HUES48 (cell line): ENCODE results near the gene LDLRAD4.

Experiments used
- H3K27ac ChIP-seq: one replicate; pipeline ENCODE4 v1.7.0; 2013; ENCODE audit warnings: low read depth, low read length, inconsistent platforms
- H3K27me3 ChIP-seq: 2 replicates; pipeline ENCODE4 v1.6.1; 2013; ENCODE audit warnings: mild to moderate bottlenecking, low read length; ENCODE audit not compliant: control insufficient read depth, insufficient read depth
- H3K36me3 ChIP-seq: 2 replicates; pipeline ENCODE4 v1.6.1; 2013; ENCODE audit warnings: low read length; ENCODE audit not compliant: control insufficient read depth, insufficient read depth
- H3K4me1 ChIP-seq: 2 replicates; pipeline ENCODE4 v1.6.1; 2013; ENCODE audit warnings: mild to moderate bottlenecking, low read length; ENCODE audit not compliant: control insufficient read depth, insufficient read depth
- H3K4me3 ChIP-seq: 2 replicates; pipeline ENCODE4 v1.5.1; 2013; ENCODE audit warnings: mild to moderate bottlenecking, low read depth, low read length
- H3K9ac ChIP-seq: 2 replicates; pipeline ENCODE4 v1.6.1; 2013; ENCODE audit warnings: mild to moderate bottlenecking, low read depth, low read length, moderate library complexity
- H3K9me3 ChIP-seq: 2 replicates; pipeline ENCODE4 v1.6.1; 2013; ENCODE audit warnings: low read length; ENCODE audit not compliant: control insufficient read depth, insufficient read depth

Gene LDLRAD4

DNA sequence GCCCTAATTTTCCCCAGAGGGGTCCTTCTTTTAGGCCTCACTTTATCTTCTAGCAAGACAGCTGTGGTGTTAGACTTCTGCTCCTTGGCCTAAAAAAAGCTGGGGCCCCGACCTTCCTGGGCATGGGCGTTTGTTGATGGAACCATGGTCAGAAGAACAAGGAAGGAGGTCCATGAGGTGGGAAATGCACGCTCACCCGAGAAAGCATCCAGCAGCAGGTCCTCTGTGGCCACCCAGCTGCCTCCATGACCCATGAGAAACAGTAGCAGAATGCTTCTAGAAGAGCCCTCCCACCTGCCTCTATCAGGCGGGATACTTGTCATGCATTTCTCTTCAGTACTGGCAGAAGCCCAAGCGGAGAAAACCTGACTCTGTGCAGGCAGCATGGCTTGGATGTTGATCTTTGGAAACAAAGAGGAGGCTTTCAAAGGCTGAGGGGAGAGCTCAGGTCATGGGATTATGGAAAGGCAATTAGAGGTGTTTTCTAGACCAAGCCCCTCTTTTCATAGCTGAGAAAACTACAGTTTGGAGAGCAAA is 258.7 kb downstream of the LDLRAD4 start:
- no peaks in the 10 kb centered on the region for H3K36me3 ChIP-seq
- no peaks in the 10 kb centered on the region for H3K9me3 ChIP-seq
- H3K27ac ChIP-seq, result no peak overlapping the region
- peaks cover 6% of the 10 kb centered on the region; the same call in 1 of the 2 replicates for H3K4me1 ChIP-seq
- H3K27me3 ChIP-seq, result no peaks in the 10 kb centered on the region
- H3K4me3 ChIP-seq, result no peak overlapping the region
- H3K9ac ChIP-seq, result no peak overlapping the region

DNA sequence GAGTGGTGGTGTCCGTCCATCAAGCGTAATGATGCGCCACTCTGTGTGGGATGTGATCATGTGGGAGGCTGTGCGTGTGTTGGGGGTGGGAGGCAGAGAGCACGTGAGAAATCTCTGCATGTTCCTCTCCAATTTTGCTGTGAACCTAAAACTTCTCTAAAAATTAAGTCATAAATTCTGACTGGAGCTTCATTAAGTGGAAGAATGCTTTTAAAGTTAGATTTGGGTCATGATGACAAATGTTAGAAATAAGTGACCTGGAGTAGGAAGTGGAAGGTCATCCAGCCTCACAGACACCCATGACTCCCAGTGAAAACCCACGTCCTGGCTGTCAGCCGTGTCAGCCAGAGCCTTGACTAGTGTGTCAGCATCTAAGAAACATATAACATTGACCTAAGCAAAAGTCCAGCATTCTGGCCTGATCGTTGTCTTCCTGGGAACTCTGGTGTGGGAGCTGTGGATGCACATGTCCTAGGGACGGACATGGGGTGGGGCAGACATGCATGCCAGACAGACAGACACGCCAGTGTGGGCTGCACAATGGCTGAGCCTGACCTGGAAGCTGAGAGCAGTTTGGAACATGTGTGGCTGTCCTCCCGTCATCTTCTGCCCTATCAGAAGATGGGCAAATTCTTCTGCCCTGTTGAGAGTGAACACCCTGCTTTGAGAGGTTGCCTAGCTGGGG is 262.2 kb downstream of the LDLRAD4 start:
- Histone ChIP-seq H3K27me3 (no peaks in the 10 kb centered on the region), H3K27ac (no peak overlapping the region), H3K9ac (no peak overlapping the region), H3K9me3 (no peaks in the 10 kb centered on the region), H3K4me1 (no peaks in the 10 kb centered on the region), H3K36me3 (no peaks in the 10 kb centered on the region), H3K4me3 (no peak overlapping the region)

DNA sequence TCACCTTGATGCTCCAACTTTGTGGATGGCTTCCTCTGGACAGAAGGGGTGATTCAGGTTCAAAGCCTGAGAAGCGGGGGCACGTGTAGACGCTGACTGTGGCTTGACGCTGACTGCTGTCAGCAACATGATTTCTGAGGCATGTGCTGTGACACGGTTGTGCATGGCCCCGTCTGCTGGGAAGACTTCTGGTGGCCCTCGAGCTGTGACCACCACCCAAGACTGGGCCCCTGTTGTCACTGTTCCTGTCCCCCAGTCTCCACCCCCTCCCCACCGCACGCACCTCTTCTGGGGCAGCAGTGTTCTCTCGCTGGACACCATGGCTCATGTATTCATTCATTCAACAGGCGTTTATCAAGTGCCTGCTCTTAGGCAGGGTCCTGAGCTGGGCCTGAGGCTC is 262.8 kb downstream of the LDLRAD4 start:
- Histone ChIP-seq H3K9ac (no peak overlapping the region), H3K9me3 (no peaks in the 10 kb centered on the region), H3K4me1 (peaks cover 2% of the 10 kb centered on the region), H3K36me3 (no peaks in the 10 kb centered on the region), H3K27me3 (no peaks in the 10 kb centered on the region), H3K27ac (no peak overlapping the region), H3K4me3 (no peak overlapping the region)

DNA sequence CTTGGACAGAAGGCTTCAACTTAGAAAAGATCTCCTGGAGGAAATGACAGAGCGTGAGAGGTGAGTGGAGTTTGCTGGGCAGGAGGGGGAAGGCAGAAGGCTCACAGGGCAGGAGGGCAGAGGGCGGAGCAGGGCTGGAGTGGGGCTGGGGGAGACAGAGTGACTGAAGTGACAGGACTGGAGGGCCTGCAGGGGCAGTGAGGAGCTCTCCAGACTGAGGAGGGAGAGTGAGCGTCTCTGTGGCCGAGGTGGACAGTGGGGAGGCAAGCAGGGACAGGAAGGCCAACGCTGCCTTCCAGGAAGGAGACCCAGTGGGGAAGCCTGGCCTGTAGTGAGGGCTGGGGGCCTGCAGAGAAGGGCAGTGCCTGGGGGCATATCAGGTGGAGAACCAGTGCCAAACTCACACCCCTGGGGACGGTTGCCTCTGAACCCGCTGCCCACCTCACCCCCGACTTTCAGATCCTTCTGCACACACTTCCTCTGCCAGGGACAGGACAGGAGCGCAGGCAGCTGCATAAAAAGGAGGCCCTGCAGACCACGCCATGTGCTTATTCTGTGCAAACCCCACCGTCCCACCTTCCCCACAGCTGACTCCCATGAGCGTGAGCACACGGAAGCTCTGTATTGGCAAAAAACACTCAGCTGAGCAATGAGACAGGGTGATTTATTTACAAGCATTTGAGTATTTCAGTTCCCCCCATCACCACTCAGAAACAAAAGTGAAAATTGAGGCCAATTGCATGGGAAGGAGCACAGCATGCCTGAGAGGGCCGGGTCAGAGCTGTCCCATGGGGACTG is 263.5 kb downstream of the LDLRAD4 start:
- no peak overlapping the region for H3K27ac ChIP-seq
- H3K9ac ChIP-seq, result no peak overlapping the region
- no peaks in the 10 kb centered on the region for H3K9me3 ChIP-seq
- H3K27me3 ChIP-seq, result no peaks in the 10 kb centered on the region
- peaks cover 9% of the 10 kb centered on the region for H3K4me1 ChIP-seq
- H3K4me3 ChIP-seq, result no peak overlapping the region
- H3K36me3 ChIP-seq, result no peaks in the 10 kb centered on the region

DNA sequence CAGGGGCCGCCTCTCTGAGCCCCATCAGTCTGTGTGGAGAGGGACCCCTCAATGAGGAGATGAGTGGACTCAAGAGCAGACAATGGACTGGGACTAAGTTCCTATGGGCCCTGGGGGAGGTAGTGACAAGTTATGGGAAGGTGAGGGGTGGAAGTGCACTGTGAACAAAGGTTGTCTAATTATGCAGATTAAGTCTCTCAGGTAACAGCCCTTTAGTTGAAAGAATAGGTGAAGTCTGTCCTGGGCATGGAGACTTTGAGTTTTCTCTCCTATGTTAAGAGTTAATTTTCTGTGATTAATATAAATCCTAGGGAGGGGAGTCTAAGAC is 264.0 kb downstream of the LDLRAD4 start:
- no peak overlapping the region for H3K4me3 ChIP-seq
- H3K36me3 ChIP-seq, result no peaks in the 10 kb centered on the region
- H3K9ac ChIP-seq, result no peak overlapping the region
- H3K27ac ChIP-seq, result no peak overlapping the region
- H3K27me3 ChIP-seq, result no peaks in the 10 kb centered on the region
- no peaks in the 10 kb centered on the region for H3K9me3 ChIP-seq
- peaks cover 13% of the 10 kb centered on the region for H3K4me1 ChIP-seq

DNA sequence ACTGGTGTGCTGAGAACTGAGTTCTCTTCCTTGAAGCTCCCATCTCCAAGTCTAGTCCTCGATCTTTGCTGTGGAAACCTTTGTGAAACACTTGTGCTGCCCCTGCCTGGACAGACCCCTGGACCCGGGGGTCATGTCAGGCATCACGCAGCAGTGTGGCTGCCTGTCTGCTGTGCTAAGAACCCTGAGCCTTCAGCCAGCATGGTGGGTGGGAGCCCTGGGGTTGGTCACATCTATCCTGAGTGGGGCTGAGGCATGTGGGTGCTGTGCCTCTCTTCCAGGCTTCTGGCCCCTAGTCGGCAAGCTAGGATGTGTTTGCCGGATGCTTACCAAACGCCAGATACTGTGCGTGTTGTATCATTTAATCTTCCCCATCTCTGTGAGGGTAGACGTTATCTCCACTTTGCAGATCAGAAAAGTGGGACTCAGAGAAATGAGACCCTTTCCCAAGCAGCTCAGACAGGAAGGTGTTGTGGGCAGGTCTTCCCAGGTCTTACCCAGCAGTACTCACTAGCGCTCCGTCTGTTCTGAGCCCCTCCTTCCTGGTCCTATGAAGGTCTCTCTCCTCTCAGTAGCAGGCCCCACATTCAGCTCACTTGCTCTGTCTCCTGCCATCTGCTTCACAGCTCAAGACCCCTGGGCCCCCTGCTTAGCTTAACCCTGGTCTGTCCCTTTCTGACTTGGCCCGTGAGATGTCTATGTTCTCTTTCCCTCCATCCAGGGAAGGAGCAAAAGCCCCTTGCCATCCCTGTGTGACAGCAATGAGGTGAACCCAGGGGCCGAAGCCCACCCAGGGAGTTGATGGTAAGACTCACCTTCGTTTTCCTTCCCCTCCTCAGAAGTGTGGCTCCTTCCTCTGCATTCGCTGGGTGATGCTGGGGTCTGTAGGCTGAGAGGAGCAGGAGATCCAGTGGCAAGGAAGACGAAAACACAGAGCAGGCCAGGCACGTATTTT is 265.0 kb downstream of the LDLRAD4 start:
- Histone ChIP-seq H3K4me1 (peaks cover 13% of the 10 kb centered on the region), H3K4me3 (no peak overlapping the region), H3K27me3 (no peaks in the 10 kb centered on the region), H3K27ac (no peak overlapping the region), H3K9ac (no peak overlapping the region), H3K36me3 (no peaks in the 10 kb centered on the region), H3K9me3 (no peaks in the 10 kb centered on the region)

DNA sequence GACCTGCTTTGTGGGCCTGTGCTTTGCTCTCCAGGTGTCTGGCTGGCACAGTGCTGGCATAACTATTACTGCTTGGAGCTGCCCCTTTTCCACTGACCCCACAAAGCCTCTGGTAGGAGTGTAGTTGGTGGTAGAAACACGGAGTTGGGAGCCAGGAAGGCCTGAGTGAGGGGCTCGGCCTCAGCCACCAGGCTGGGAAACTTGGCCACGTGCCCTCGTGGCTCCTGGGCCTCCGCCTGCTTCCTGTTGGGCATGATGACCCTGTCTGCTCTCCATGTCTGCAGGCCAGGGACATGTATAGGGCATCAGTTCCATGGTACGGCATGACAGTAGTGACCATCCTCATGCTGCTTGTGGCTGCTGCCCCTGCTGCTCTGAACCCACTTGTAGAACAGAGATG is 266.6 kb downstream of the LDLRAD4 start:
- peaks cover 13% of the 10 kb centered on the region for H3K4me1 ChIP-seq
- H3K9ac ChIP-seq, result no peak overlapping the region
- no peaks in the 10 kb centered on the region for H3K27me3 ChIP-seq
- H3K27ac ChIP-seq, result no peak overlapping the region
- no peaks in the 10 kb centered on the region for H3K9me3 ChIP-seq
- H3K4me3 ChIP-seq, result no peak overlapping the region
- H3K36me3 ChIP-seq, result no peaks in the 10 kb centered on the region

DNA sequence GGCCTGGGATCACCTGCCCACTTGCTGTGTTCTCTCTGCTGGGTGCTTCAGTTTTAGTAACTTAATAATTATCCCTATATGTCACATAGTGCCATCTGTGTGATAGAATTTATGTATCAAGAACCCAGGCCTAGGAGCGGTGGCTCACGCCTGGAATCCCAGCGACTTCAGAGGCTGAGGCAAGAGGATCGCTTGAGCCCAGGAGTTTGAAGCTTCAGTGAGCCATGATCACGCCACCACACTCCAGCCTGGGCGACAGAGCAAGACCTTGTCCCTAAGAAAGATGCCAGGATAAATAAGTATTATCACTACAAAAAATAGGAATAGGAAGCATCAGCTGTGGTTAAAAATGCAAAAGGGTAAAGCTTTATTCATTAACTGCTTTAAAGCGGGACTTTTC is 267.0 kb downstream of the LDLRAD4 start:
- Histone ChIP-seq H3K4me3 (no peak overlapping the region), H3K4me1 (peaks cover 13% of the 10 kb centered on the region), H3K27me3 (no peaks in the 10 kb centered on the region), H3K9me3 (no peaks in the 10 kb centered on the region), H3K27ac (no peak overlapping the region), H3K9ac (no peak overlapping the region), H3K36me3 (no peaks in the 10 kb centered on the region)

DNA sequence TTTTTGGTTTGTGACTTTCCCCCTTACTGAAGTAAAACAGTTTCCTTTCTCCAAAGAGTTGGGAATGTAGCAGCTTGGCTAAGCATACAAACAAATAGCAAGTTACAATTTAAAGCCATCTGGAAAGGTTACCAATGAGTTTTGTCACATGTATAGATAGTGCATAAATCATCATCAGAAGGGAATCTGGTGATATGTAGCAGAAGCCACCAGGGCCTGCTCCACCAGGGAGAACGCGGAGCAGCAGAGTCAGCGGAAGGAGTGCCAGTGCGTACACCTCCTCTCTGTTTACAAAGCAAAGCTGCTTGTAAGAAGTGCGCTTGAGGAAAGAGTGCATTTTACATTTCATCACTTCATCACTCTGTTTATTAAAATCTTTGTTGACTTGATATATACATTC is 267.7 kb downstream of the LDLRAD4 start:
- no peak overlapping the region for H3K27ac ChIP-seq
- peaks cover 13% of the 10 kb centered on the region for H3K4me1 ChIP-seq
- H3K9ac ChIP-seq, result no peak overlapping the region
- H3K36me3 ChIP-seq, result no peaks in the 10 kb centered on the region
- H3K9me3 ChIP-seq, result no peaks in the 10 kb centered on the region
- H3K4me3 ChIP-seq, result no peak overlapping the region
- H3K27me3 ChIP-seq, result no peaks in the 10 kb centered on the region

DNA sequence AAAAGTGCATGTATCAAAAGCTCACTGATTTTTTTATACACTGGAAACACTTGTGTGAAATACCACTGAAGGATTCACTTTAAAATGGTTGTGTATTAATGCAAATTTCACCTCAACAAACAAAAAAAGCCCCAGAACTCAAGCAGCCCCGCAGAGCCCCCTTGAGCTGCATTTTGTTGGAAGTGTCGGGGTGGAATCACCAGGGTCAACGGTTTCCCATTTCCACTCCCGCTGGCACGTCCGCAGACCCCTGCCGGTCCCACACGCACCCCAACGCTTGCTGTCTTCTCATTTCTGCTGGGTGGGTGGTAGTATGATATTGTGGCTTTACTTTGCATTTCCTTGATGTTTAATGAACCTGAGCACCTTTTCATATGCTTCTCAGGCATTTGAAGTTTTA is 268.1 kb downstream of the LDLRAD4 start:
- Histone ChIP-seq H3K27me3 (no peaks in the 10 kb centered on the region), H3K27ac (no peak overlapping the region), H3K9me3 (no peaks in the 10 kb centered on the region), H3K4me3 (no peak overlapping the region), H3K9ac (no peak overlapping the region), H3K36me3 (no peaks in the 10 kb centered on the region), H3K4me1 (peaks cover 13% of the 10 kb centered on the region)
